HG03064 (cell line): ENCODE measurements around the gene MGST2.

Source experiments
- ATAC-seq: cut with Tn5 transposase; IDR thresholded peaks from one replicate; pipeline ENCODE4 v1.9.1; 2021; ENCODE audit warnings: low read depth; ENCODE audit not compliant: unreplicated experiment

Gene MGST2

DNA sequence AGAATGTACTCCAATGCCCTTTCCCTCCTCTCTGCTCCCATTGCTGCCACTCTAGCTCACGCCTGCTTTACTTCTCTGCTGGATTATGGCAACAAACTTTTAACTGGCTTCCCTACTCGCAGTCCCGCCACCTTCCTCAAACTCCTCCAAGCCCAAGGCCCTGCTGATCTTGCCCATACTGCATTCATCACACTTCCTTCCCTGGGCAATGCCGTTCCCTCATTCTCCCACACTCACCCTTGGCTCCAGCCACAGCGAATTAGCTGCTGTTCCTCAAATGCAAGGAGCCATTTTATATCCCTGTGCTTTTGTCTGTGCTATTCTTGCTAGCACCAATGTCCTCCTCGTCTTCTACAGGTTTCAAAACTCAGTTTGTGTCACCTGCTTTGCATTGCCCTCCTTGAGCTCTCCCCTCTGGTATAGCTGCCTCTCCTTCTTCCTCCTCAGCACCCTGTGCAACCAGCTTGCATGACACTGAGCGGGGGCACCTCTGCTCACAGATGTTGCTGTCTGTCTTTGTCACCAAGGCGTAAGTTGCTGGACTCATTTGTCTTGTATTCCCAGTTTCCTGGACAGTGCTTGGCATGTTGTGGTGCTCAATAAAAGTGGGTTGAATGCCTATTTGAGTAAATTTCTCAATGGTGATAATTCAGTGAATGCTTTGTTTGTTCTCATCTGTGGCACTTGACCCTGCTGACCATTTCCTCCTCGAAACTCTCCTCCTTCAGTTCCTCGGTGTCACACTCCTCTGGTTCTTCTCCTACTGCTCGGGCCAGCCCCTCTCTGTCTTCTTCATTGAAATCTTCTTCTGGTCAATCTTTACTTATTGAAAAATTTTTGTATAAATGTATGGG lies 22.4 kb upstream of the MGST2 start:
- no peak for ATAC-seq

DNA sequence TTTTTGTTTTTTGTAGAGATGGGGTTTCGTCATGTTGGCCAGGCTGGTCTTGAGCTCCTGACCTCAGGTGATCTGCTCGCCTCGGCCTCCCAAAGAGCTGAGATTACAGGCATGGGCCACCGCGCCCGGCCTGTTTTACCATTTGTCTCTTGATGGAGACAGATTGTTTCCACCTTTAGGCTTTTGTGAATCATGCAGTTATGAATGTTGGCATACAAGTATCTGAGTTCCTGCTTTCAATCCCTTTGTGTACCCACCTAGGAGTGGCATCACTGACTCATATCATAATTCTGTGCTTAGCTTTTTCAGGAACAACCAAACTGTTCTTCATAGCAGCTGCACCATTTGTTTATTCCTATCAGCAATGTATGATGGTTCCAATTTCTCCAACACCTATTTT lies 20.2 kb upstream of the MGST2 start:
- ATAC-seq = no peak

DNA sequence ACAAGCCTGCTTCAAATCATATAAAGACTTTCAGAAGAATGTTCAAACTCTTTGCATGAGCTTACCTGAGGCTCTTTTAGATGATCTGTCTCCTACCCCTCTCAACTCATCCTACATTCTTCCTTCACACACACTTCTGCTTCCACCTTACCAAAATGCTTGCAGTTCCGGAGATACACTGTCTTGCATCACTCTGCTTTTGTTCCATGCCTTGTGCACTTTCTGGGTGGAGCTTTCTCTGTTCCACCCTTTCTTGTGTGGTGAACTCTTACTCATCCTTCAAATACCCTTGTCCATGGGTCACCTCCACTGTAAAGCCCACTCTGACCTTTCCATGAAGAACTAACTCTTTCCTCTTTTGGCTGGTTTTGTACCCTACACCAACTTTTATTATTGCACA lies 18.4 kb upstream of the MGST2 start:
- ATAC-seq = no peak

DNA sequence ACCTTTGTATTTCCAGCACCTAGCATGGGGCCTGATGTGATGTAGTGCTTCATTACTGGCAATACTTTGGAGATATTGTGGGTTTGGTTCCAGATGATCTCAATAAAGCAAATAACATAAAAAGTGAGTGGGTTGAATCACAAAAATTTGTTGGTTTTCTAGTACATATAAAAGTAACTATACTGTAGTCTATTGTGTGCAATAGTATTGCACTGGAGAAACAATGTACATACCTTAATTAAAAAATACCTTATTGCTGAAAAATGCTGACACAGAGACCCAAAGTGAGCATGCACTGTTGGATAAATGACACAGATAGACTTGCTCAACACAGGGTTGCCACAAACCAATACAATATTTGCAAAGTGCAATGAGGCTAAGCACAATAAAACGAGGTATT lies 17.7 kb upstream of the MGST2 start:
- ATAC-seq = no peak

DNA sequence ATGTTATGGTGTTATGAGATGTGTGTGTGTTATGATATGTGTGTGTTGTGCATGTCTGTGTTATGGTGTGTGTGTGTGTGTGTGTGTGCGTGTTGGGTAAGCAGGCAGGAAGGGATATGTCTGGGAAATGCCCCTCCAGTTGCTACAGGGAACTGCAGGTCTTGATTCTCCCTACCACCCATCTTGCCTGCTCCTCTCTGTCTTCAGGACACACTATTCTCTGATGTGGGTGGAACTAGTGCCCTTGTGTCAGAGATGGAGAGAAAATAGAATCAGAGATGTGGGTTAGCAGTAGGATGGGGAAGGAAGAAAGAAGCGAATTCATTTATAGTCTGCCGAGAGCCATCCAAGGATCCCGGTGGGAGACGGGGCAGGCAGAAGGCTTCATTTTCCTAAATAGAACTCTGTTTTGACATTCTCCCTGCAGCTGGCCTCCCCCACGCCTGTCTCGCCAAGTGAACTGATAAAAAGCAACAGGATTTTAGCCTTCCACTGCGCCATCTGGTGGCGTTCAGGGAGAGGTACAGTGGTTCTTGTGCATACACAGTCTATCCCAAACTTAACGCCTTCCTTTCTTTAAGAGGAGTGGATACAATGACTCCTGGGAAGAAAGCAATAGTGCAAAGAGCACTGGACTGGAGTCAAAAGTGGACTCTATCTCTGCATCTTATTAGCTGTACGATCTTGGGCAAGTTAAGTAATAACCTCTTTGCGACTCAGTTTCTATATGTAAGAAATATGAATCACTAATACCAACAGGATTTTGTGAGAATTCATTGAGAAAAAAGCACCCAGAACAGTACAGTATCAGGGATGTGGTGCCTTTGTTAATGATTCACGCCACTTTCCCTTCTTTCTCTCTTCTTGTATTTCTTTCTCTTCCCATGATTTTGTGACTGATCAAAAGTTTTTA lies 14.1 kb upstream of the MGST2 start:
- ATAC-seq = no peak

DNA sequence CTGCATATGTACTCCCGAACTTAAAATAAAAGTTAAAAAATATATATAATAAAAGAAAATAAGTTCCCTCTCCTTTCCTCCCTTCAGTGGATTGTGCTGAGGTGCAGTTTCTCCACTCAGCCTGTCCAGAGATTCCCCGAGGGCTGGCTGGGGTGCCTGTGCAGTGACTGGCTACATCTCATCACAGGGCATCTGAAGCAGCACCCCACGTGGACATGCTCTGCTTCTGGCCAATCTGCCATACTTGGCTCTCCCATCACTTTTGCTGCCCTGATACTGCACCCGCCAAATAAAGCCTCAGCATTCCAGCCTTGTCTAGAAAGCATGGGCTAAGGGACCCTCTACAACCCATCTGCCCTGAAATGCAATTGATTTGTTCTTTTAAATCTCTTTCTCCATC lies 11.1 kb upstream of the MGST2 start:
- ATAC-seq = no peak

DNA sequence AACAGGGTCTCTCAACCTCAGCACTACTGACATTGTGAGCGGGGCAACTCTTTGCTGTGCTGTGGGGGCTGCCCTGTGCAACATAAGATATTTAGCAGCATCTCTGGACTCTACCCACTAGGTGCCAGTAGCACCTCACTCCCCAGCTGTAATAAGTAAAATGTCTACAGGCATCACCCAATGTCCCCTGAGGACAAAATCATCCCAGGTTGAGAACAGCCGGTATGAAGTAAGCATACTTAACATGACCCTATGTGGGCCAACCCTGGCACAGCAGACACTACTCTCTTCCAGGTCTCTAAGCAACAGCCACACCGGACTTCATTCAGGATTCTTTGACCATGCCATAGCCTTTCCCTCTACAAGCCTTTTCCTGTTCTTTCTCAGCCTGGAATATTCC lies 10.5 kb upstream of the MGST2 start:
- no peak for ATAC-seq

DNA sequence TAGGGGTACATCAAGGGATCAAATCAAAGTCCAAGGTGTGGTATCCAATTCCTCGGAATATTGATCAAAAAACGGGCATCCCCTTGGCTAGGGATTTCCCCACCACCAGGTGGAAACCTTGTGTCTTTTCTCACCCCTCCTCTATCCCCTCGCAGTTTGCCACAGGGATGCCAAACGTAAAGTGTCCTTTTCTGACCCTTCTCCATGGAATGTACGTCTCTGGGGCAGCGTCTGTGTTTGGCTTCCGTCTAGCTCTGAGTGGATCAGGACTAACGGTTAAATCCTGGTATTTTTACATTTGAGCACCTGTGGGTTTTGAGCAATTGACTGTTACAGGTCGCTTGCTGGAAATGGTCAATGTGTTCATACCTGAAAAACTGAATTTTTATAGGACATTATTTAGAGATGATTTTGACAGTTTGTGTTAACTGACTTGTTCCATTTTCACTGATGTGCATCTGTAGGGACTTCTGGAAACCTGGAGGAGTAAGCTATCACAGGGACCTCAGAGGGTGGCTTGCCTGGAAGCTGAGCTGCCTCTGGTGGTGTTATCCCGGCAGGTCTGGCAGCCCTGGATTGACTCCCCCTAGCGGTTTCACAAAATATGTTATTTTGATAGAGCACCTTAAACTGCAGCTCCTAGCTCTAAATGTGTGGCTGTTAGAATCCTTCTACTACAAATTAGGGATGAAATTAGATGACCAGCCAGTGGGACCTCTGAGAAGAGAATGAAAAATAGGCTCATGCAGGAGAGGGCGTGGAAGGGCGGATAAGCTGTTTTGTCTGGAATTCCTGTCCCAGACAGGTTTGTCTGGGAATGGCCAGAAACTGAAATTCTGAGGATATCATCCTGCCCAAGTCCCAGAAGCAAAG lies 8.8 kb upstream of the MGST2 start:
- ATAC-seq = peak; percentile 74

DNA sequence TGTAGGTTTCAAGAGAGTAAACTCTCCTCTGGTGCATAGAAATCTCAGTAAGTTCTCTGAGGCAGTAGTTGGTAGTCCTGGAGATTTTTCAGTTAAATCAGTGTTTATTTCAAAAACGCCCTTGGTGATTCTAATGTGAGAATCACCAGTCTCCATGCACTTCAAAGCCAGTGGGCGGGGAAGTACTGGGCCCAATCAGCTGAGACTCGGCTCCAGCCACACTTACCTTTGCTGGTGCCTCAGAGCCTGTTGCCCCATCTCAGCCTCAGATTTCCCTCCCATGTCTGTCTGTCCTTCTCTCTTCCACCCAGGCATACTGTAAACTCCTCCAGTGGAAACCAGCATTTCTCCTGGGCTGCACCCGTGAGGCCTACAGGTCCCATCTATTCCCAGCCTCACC lies 7.4 kb upstream of the MGST2 start:
- ATAC-seq = no peak

DNA sequence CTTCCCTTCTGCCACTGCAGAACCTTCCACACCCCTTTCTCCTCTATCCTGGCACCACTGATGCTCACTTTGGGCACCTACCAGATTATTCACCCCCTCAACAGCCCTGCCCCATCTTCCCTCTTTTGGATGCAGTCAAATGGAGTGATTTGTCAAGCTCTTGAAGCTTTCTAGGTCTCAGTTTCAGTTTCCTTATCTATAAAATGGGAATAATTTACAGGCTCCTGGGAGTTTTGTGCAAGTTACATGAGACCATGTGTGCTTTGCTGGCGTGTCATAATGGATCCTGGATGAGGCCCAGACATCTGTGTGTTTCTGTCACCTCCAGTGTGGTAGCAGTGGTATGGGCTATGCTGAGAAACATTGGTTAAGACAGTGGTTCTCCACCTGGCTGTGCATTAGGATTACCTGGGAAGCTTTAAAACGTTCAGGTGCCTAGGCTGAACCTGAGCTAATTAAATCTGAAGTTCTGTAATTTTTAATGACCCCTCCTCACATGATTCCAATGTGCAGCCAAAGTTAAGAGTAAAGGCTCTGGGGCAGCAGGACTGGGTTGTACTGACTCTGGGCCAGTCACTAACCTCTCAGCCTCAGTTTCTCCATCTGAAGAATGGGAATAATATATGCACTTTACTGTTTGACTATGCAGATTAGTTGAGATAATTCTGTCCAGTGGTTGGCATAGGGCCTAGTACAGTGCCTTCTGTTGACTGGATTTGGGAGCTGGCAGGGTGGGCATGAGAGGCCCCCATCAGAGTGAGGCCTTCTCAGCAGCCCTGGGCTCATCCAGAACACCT lies 6.8 kb upstream of the MGST2 start:
- ATAC-seq = no peak

DNA sequence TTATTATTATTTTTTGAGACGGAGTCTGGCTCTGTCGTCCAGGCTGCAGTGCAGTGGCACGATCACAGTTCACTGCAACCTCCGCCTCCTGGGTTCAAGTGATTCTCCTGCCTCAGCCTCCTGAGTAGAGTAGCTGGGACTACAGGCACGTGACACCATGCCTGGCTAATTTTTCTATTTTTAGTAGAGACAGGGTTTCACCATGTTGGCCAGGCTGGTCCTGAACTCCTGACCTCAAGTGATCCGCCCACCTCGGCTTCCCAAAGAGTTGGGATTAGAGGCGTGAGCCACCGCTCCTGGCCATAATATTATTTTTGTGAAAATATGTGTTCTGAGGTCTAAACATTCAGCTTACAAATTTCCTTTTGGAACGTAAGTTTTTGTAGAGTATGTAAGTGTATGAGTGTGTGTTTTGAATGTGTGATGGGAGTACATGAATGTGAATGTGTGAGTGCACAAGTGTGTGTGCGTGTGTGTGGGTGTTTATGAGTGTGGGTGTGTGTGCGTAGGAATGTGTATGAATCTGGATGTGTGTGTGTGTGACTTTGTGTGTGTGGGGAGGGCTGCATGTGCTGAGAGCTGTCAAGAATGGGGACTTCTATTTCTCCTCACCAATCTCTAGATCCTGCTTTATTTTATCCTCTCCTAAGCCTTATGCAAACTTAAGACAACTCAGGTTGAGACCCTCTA lies 5.7 kb upstream of the MGST2 start:
- ATAC-seq = no peak

DNA sequence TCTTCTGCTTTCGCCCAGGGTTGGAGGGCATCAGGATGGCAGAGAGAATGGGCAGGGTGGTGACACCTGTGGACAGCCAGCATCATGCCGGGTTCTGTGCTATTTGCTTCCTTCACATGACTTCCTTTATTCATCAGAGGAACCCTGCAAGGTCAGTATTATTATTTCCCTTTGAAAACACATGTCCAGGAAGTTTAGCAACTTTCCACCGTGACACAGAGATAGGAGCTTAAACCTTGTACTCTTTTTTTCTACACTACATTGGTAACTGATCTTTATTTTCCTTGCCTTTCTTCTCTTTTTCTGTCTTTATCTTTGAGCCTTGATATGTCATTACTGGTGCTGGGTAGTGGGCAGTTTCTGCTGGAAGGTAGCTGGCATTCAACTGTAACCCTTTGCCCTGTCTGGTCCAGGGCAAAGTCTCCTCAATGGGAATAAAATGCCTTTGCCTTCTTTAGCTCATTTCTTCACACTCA lies 5.0 kb upstream of the MGST2 start:
- ATAC-seq = no peak

DNA sequence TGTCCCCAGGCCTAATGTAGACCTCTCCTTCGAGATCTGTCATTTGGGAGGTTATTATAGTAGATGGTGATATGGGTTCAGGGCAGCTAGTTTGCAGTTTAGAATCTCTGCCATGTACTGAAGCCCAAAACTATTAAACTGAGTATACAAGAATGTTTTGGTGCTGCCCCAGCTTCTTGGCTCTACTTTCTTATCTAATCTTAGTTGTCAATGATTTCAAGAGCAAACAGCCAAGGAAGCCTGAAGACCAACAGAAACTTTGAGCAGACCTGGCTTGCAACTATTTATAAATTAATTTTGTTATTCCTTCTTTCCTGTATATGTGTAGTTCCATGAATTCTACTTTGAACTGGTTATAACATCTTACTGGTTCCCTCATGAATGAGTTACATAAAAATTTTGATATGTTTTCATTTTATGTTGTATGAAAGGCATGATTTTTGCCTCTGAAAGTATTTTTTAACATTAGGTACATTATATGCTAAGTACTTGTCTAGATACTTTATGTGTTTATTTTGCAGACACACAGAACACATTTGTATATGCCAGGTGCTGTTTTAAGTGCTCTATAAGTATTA lies 2.0 kb upstream of the MGST2 start:
- no peak for ATAC-seq

DNA sequence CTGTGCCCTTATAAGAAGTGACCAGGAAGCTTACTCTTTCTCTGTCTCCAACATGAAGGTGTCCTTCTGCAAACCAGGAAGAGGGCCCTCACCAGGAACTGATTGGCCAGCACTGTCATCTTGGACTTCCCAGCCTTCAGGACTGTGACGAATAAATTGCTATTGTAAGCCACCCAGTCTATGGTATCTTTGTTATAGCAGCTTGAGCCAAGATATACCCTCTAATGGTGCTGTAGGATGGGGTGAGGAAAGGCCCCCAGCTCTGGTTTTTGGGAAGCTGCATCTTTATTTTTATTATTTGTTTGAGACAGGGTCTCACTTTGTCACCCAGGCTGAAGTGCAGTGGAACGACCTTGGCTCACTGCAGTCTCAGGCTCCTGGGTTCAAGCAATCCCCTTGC lies 1.2 kb upstream of the MGST2 start:
- no peak for ATAC-seq

DNA sequence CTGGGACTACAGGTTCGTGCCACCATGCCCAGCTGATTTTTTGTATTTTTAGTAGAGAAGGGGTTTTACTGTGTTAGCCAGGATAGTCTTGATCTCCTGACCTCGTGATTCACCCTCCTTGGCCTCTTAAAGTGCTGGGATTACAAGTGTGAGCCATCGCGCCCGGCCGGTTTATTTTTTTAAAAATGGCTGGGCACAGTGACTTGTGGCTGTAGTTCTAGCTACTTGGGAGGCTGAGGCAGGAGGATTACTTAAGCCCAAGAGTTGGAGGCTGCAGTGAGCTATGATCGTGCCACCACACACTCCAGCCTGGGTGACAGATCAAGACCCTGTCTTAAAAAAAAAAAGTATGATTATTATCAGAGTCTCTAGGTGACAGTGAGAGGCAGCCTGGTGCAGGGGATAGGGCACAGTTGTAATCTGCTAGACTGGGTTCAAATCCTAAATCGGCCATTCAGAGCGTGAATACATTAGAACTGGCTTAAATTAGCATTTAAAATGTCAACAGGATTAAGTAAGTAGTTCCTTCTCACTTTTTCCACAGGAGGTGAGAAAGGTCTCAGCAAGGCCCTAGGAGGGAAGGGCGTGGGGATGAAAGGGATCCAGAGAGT lies 435 bp upstream of the MGST2 start:
- ATAC-seq = peak; percentile 16

DNA sequence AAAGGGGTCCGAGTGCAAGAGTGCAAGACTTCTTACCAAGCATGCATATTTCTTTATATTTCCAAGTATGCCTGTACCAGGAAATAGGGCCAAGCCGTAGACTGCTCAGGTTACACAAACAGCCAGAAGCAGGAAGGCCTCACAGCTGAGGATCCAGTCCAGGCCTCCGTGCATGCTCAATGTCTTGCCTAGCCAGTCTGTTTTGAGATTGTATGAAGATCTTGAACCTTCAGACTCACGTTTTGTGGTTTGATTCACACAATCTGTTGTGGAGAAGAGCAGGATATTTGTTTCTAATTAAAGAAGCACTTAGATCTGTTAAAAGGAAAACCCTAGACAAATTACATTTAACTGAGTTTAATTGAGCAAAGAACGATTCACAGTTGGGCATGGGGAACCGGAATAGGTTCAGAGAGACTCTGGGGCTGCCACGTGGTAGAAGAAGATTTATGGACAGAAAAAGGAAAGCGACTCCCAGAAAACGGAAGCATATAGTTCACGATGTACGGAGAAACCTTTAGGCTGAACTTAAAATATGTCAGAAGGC lies 1.2 kb downstream of the MGST2 start:
- ATAC-seq = no peak

DNA sequence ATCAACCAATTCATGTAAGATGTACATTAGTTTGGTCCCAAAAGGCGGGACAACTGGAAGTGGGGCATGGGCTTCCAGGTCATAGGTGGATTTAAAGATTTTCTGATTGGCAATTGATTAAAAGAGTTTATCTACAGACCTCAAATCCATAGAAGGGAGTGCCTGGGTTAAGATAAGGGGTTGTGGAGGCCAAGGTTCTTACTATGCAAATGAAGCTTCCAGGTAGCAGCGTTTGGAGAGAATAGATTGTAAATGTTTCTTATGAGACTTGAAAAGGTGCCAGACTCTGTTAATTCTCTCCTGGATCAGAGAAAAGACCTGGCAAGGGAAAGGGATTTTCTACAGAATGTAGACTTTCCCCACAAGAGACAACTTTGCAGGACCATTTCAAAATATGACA lies 2.4 kb downstream of the MGST2 start:
- ATAC-seq = no peak

DNA sequence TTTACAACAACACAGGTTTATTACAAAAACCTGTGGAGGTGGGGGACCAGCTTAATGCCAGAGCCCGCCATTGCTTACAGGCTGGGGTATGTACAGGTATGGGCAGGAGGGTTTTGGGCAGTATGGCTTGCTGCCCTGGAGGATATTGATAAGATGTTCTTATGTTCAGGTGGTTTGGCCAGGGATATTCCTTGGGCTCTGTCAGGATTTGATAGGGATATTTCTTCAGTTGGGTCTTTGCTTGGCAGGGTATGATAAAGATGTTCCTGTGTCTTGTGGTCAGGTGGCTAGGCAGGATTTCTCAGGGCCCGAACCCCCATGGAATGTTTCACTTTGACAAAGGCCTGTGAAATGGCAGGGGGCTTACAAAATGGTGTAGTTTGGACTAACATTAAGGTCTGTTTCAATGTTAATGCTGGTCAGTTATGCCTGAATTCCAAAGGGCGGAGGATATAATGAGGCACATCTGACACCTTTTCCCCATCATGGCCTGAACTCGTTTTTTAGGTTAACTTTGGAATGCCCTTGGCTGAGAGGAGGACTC lies 3.1 kb downstream of the MGST2 start:
- ATAC-seq = no peak
